AG10803 (cell line): ENCODE data around the gene DPYSL5.
A peak's percentile ranks its signal among the peaks of the same experiment; 100 is the strongest.
"Not testable (repeated sequence)": the region's sequence is repeated elsewhere in the genome, so short reads cannot be mapped to it uniquely, and the experiment has no call there.

Source experiments
- DNase-seq: peaks from one replicate; pipeline ENCODE4 v3.0.0; 2010; ENCODE audit warnings: low read depth
- H3K4me3 ChIP-seq: 2 replicates; pipeline ENCODE4 v1.5.1; 2011; ENCODE audit warnings: mild to moderate bottlenecking, low read length, control low read depth
- TF ChIP-seq, protein P1 (sequence below): conservative IDR thresholded peaks from 2 replicates; pipeline ENCODE4 v1.5.1; 2011; ENCODE audit warnings: mild to moderate bottlenecking, low read length, control low read depth, inconsistent platforms

The DPYSL5 gene

DNA sequence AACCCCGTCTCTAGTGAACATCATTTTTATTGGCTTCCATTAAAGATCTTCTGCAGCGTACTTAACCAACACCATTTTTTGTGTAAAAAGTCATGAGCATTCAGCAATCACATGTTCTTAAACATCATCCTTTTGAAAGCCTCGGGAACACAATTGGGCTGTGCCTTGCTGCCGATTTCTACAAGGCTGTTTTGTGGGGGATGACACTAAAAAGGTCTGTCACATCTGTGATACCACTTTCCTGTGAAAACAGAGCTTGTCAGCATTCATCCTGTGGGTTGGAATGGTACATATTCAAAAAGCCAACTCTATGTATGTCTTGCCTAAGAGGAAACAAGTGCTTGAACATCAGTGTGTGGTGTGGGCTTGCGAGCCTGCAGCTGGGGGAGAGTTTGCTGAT is 73.4 kb downstream of the DPYSL5 start:
- no peak overlapping the region for H3K4me3 ChIP-seq
- TF ChIP-seq, protein P1, sequence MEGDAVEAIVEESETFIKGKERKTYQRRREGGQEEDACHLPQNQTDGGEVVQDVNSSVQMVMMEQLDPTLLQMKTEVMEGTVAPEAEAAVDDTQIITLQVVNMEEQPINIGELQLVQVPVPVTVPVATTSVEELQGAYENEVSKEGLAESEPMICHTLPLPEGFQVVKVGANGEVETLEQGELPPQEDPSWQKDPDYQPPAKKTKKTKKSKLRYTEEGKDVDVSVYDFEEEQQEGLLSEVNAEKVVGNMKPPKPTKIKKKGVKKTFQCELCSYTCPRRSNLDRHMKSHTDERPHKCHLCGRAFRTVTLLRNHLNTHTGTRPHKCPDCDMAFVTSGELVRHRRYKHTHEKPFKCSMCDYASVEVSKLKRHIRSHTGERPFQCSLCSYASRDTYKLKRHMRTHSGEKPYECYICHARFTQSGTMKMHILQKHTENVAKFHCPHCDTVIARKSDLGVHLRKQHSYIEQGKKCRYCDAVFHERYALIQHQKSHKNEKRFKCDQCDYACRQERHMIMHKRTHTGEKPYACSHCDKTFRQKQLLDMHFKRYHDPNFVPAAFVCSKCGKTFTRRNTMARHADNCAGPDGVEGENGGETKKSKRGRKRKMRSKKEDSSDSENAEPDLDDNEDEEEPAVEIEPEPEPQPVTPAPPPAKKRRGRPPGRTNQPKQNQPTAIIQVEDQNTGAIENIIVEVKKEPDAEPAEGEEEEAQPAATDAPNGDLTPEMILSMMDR: no peak
- no peak for DNase-seq

DNA sequence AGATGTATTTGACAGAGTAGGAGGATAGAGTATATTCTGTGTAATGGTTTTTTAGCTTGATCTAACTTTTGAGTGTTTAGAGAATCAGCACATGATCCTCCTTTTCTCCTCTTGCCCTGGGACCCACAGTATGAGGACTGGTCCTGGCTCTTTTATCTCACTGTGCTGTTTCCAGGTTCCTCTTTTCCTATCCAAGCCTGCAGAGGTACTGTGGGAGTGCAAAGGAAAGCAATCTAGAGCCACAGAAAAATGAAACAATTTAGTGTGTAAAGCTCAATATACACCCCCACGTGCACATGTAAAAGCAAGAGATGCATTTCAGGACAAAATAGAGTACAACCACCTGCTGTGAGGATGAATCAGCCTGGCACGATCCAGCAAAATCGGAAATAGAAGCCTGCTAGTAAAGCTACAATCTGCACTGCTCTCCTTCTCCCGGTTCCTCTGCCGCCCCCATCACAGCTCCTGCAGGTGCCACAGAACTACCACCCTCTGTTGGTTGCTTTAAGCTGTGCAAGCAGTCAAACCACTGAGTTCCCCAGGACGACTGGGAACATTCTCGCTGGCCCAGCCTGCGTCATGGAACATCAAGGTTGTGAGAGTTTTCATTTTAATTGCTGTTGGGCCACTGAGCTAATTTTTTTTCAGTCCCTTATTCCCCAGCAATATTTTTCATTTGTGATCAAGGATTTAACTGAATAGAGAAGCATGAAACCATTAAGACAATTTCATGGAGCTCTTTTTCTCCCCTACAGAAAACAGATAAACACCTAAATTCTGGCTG is 74.7 kb downstream of the DPYSL5 start:
- DNase-seq: peak; percentile 11
- no peak overlapping the region for H3K4me3 ChIP-seq
- TF ChIP-seq, protein P1: peak; percentile 47

DNA sequence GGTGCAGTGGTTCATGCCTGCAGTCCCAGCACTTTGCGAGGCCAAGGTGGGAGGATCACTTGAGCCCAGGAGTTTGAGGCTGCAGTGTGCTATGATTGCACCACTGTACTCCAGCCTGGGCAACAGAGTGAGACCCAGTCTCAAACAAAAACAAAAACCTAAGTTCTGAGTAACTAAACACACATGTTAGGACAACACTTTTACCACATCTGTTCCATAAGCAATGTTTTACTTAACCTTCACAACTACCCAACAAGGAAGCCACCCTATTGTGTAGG is 75.2 kb downstream of the DPYSL5 start:
- not testable (repeated sequence) for H3K4me3 ChIP-seq, DNase-seq

DNA sequence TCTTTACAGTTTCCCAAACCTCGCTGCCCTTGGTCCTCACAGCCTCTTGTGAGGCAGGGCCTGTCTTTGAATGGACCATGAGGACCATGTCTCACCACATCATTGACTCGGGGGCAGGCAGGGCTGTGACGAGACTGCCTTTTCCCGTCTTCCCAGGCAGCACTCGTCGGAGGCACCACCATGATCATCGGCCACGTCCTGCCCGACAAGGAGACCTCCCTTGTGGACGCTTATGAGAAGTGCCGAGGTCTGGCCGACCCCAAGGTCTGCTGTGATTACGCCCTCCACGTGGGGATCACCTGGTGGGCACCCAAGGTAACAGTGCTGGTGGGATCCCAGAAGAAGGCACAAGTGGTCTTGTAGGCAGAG is 76.8 kb downstream of the DPYSL5 start:
- TF ChIP-seq, protein P1: no peak
- H3K4me3 ChIP-seq: no peak overlapping the region
- no peak for DNase-seq

DNA sequence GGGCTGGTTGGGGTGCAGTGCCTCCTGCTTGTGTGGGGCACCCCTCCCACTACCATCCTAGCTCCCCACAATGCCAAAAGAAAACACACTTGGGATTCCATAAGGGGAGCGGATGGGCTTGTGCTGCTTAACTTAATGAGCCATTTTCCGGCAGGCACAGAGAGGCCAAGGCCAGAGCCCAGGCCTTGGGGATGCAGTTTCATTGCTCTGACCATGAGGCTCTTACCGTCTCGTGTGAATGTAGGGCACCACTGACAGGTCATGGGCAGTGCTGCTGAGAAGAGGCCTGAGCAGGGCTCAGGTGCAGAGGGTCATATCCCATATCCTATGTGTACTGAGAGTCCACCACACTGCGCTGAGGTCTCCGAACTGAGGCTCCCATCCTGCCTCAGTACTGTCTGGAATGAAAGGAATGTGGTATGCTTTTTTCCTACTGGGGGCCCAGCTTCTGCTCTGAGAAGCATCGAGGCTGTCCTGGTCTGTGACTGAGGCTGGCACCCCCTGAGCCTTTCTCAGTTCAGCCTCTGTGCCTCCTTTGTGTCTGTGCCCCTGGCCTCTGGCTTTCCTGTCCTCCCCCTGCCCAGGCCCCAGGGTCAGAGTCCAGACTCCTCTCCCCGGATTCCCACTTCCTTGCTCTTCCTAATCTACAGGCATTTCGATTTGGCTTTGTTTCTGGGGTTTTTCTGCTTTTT is 77.3 kb downstream of the DPYSL5 start:
- DNase-seq: peak; percentile 3
- TF ChIP-seq, protein P1: no peak
- H3K4me3 ChIP-seq: no peak overlapping the region

DNA sequence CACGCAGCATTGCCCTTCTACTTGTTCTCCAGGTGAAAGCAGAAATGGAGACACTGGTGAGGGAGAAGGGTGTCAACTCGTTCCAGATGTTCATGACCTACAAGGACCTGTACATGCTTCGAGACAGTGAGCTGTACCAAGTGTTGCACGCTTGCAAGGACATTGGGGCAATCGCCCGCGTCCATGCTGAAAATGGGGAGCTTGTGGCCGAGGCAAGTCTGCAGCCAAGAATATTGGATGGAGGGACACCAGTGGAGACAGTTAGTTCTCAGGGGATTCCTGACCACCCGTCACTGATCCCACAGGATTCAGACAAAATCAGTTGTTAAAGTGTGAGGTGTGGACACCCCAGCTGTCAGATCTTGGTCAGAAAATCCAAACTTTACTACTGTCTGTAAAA is 79.3 kb downstream of the DPYSL5 start:
- TF ChIP-seq, protein P1: no peak
- H3K4me3 ChIP-seq: no peak overlapping the region
- DNase-seq: no peak

DNA sequence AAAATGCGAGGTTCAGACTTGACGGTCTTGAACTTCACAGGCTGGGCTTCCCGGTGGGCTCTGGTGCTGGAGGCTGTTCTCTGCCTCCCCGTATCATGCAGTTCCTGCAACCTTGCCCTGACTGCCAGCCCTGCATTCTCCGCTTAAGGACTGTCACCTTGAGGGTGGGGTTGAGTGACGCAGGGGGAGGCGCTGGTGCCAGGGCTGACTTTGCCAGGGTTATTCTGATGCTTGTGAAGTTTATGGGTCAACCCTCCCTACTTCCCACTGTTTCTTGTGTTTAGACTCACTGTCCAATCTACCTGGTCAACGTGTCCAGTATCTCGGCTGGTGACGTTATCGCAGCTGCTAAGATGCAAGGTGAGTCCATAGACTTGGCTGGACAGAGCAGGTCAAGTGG is 85.0 kb downstream of the DPYSL5 start:
- no peak for DNase-seq
- H3K4me3 ChIP-seq: no peak overlapping the region
- TF ChIP-seq, protein P1: no peak
